WTC11 (cell line): ENCODE measurements around the gene POMGNT1. TPM values are rescaled to one million over a fixed set of nuclear protein-coding genes. Genes with fewer than 3 reads are reported as not detected.

Experiments
- ATAC-seq: fragments of 200-7000 bp; cut with Tn5 transposase; 2 replicates; pipeline ENCODE4 v1.10.0; 2021; ENCODE audit warnings: mild to moderate bottlenecking, moderate library complexity
- CTCF ChIA-PET: fragments of 300-600 bp; sonication (Branson Sonifier 250); formaldehyde crosslinking; loops from one replicate; lab custom pipeline; 2021; ENCODE audit warnings: antibody characterized with exemption; lab: Charles Lee
- POLR2A ChIA-PET: fragments of 350-600 bp; sonication (Branson Sonifier 250); formaldehyde crosslinking; loops from one replicate; lab custom pipeline; 2021; ENCODE audit warnings: antibody characterized with exemption; lab: Charles Lee
- DNase-seq: peaks from one replicate; pipeline ENCODE4 v3.0.0; 2021; ENCODE audit warnings: low spot score
- H3K27ac Mint-ChIP-seq: 2 replicates; pipeline ENCODE4 v1.8.0; 2021; ENCODE audit warnings: mixed read lengths
- H3K27me3 Mint-ChIP-seq: 2 replicates; pipeline ENCODE4 v1.8.0; 2021; ENCODE audit warnings: low read depth, mild to moderate bottlenecking, moderate library complexity, mixed read lengths
- H3K36me3 Mint-ChIP-seq: 2 replicates; pipeline ENCODE4 v1.8.0; 2021; ENCODE audit warnings: mixed read lengths
- H3K4me1 Mint-ChIP-seq: 2 replicates; pipeline ENCODE4 v1.8.0; 2022; ENCODE audit warnings: mixed read lengths
- H3K4me3 Mint-ChIP-seq: 2 replicates; pipeline ENCODE4 v1.8.0; 2021; ENCODE audit warnings: mild to moderate bottlenecking, moderate library complexity, mixed read lengths
- H3K9me3 Mint-ChIP-seq: 2 replicates; pipeline ENCODE4 v1.8.0; 2021; ENCODE audit warnings: mixed read lengths
- AR ChIP-seq: fragments of 250-450 bp; sonication (Bioruptor Pico); IDR thresholded peaks from 2 replicates; pipeline ENCODE4 v1.9.0; 2021; ENCODE audit warnings: mild to moderate bottlenecking
- CDX4 ChIP-seq: fragments of 250-450 bp; sonication (Bioruptor Pico); IDR thresholded peaks from 2 replicates; pipeline ENCODE4 v1.9.0; 2021; ENCODE audit warnings: moderate library complexity, mild to moderate bottlenecking, inconsistent platforms, borderline replicate concordance
- CTCF ChIP-seq: fragments of 200-600 bp; IDR thresholded peaks from 2 replicates; pipeline ENCODE4 v1.8.0; 2022; ENCODE audit warnings: antibody characterized with exemption
- E2F4 ChIP-seq: sonication (generic); formaldehyde crosslinking; IDR thresholded peaks from 2 replicates; pipeline ENCODE4 v1.8.1; 2022; ENCODE audit warnings: low read depth, mild to moderate bottlenecking, moderate library complexity, missing genetic modification reagents, borderline replicate concordance
- GABPB1 ChIP-seq: sonication (generic); formaldehyde crosslinking; IDR thresholded peaks from 2 replicates; pipeline ENCODE4 v1.8.1; 2023; ENCODE audit warnings: mild to moderate bottlenecking, missing genetic modification reagents
- HMGA2 ChIP-seq: fragments of 250-450 bp; sonication (Bioruptor Pico); IDR thresholded peaks from 2 replicates; pipeline ENCODE4 v1.4.0; 2021; ENCODE audit warnings: mild to moderate bottlenecking, moderate library complexity
- PRDM15 ChIP-seq: sonication (generic); formaldehyde crosslinking; IDR thresholded peaks from 2 replicates; pipeline ENCODE4 v1.8.0; 2022; ENCODE audit warnings: missing genetic modification reagents
- SMAD4 ChIP-seq: sonication (generic); formaldehyde crosslinking; IDR thresholded peaks from 2 replicates; pipeline ENCODE4 v1.8.0; 2022; ENCODE audit warnings: mild to moderate bottlenecking, missing genetic modification reagents
- TCF7 ChIP-seq: sonication (generic); formaldehyde crosslinking; IDR thresholded peaks from 2 replicates; pipeline ENCODE4 v1.8.0; 2022; ENCODE audit warnings: mild to moderate bottlenecking, low read depth, missing genetic modification reagents, moderate library complexity
- TEAD4 ChIP-seq: sonication (generic); formaldehyde crosslinking; IDR thresholded peaks from 2 replicates; pipeline ENCODE4 v1.8.0; 2022; ENCODE audit warnings: mild to moderate bottlenecking, missing genetic modification reagents
- TP53 ChIP-seq: sonication (generic); formaldehyde crosslinking; IDR thresholded peaks from 2 replicates; pipeline ENCODE4 v1.8.1; 2023; ENCODE audit warnings: mild to moderate bottlenecking, missing genetic modification reagents
- ZBTB21 ChIP-seq: sonication (generic); formaldehyde crosslinking; IDR thresholded peaks from 2 replicates; pipeline ENCODE4 v1.8.1; 2023; ENCODE audit warnings: mild to moderate bottlenecking, missing genetic modification reagents, borderline replicate concordance
- ZNF121 ChIP-seq: sonication (generic); formaldehyde crosslinking; IDR thresholded peaks from 2 replicates; pipeline ENCODE4 v1.8.0; 2023; ENCODE audit warnings: missing genetic modification reagents
- total RNA-seq: library from RNA; stranded (reverse); gene quantifications from 3 replicates; pipeline ENCODE4 v1.2.3, GENCODE V29; 2021

The POMGNT1 gene
- total RNA-seq, 1 experiment from 2014 or later = 42.5 TPM

GRCh38 chr1:46175243-46175642 lies 23.0 kb downstream of the POMGNT1 start:
- Mint-ChIP-seq H3K36me3 (no peaks in the 10 kb centered on the region), H3K4me1 (peaks cover 10% of the 10 kb centered on the region), H3K4me3 (no peak overlapping the region), H3K9me3 (no peaks in the 10 kb centered on the region), H3K27me3 (peaks cover 6% of the 10 kb centered on the region), H3K27ac (no peak overlapping the region)
- ChIA-PET CTCF (interaction anchor here (0.9 kb wide), 1 partner anchor 102 kb away, joined by 3 read pairs; no protein-coding TSS in a partner anchor), POLR2A (no interaction called here)
- TF ChIP-seq TCF7 (CRISPR knock-in tag) = no peak
- TF ChIP-seq ZBTB21 (CRISPR knock-in tag) = no peak
- TF ChIP-seq CDX4 (CRISPR knock-in tag) = no peak
- TF ChIP-seq ZNF121 = no peak
- no peak for TF ChIP-seq SMAD4 (CRISPR knock-in tag)
- TF ChIP-seq CTCF = no peak
- TF ChIP-seq GABPB1 (CRISPR knock-in tag) = no peak
- no peak for TF ChIP-seq PRDM15 (CRISPR knock-in tag)
- TF ChIP-seq AR (CRISPR knock-in tag) = no peak
- TF ChIP-seq TP53 (CRISPR knock-in tag) = no peak
- no peak for TF ChIP-seq HMGA2 (CRISPR knock-in tag)
- no peak for TF ChIP-seq TEAD4 (CRISPR knock-in tag)
- no peak for TF ChIP-seq E2F4 (CRISPR knock-in tag)
- ATAC-seq = no peak
- DNase-seq = no peak

- Mint-ChIP-seq H3K27me3 (peaks cover 9% of the 10 kb centered on the region), H3K36me3 (no peaks in the 10 kb centered on the region), H3K4me1 (peaks cover 10% of the 10 kb centered on the region), H3K27ac (no peak within 1 kb of the TSS), H3K4me3 (no peak within 1 kb of the TSS), H3K9me3 (no peaks in the 10 kb centered on the region)
- TF ChIP-seq AR (CRISPR knock-in tag) (no peak), GABPB1 (CRISPR knock-in tag) (peak; percentile 94)
- ChIA-PET CTCF (interaction anchor here (0.6 to 0.9 kb wide), 2 partner anchors 102 to 498 kb away, joined by 3 to 4 read pairs; no protein-coding TSS in a partner anchor), POLR2A (no interaction called here)
- DNase-seq (no peak), ATAC-seq (no peak)
These were observed 23.6 kb downstream of the POMGNT1 start, which contains the start of gene TSPAN1 for GRCh38 chr1:46174448-46175231. Gene TSPAN1, plus strand, starts transcription at chr1:46175087. Its CDS starts 6,021 bp downstream, at chr1:46181108.
